SK-N-SH treated with all-trans-retinoic acid at 6 μM for 48 hours (cell line): ENCODE data around the gene MYO9B.

Experiments
- ARNTL ChIP-seq: fragments of 450-650 bp; formaldehyde crosslinking; IDR thresholded peaks from 2 replicates; pipeline ENCODE4 v1.5.0; 2020; ENCODE audit warnings: low read depth, mild to moderate bottlenecking, moderate library complexity, borderline replicate concordance
- CREB5 ChIP-seq: fragments of 250-450 bp; sonication (Bioruptor Pico); IDR thresholded peaks from 2 replicates; pipeline ENCODE4 v1.5.1; 2020; ENCODE audit warnings: low read depth, mild to moderate bottlenecking, moderate library complexity
- OSR1 ChIP-seq: fragments of 250-450 bp; sonication (Bioruptor Pico); IDR thresholded peaks from 2 replicates; pipeline ENCODE4 v1.8.0; 2022; ENCODE audit warnings: moderate library complexity, mild to moderate bottlenecking, inconsistent platforms
- PPARA ChIP-seq: fragments of 250-450 bp; sonication (Bioruptor Pico); IDR thresholded peaks from 2 replicates; pipeline ENCODE4 v1.5.0; 2020; ENCODE audit warnings: mild to moderate bottlenecking, borderline replicate concordance
- RARB ChIP-seq: fragments of 250-450 bp; sonication (Bioruptor Pico); IDR thresholded peaks from 2 replicates; pipeline ENCODE4 v1.8.0; 2021; ENCODE audit warnings: mild to moderate bottlenecking, moderate library complexity
- TCF4 ChIP-seq: fragments of 250-450 bp; sonication (Bioruptor Pico); IDR thresholded peaks from 2 replicates; pipeline ENCODE4 v1.8.0; 2021; ENCODE audit warnings: mild to moderate bottlenecking, moderate library complexity, borderline replicate concordance
- TSHZ2 ChIP-seq: fragments of 250-450 bp; sonication (Bioruptor Pico); IDR thresholded peaks from 2 replicates; pipeline ENCODE4 v1.5.0; 2020; ENCODE audit warnings: mild to moderate bottlenecking, moderate library complexity
- ZFP30 ChIP-seq: fragments of 450-650 bp; formaldehyde crosslinking; IDR thresholded peaks from 2 replicates; pipeline ENCODE4 v1.5.0; 2022; ENCODE audit warnings: mild to moderate bottlenecking, moderate library complexity
- ZNF70 ChIP-seq: fragments of 450-650 bp; formaldehyde crosslinking; IDR thresholded peaks from 2 replicates; pipeline ENCODE4 v1.5.0; 2020; ENCODE audit warnings: mild to moderate bottlenecking, moderate library complexity

GRCh38 chr19:17027535-17027975, 48.0 kb upstream of the MYO9B start:
- TF ChIP-seq CREB5 (CRISPR knock-in tag) (no peak), ZFP30 (CRISPR knock-in tag) (no peak), TSHZ2 (CRISPR knock-in tag) (no peak), RARB (CRISPR knock-in tag) (no peak), PPARA (CRISPR knock-in tag) (no peak), TCF4 (CRISPR knock-in tag) (no peak), OSR1 (CRISPR knock-in tag) (no peak), ARNTL (CRISPR knock-in tag) (no peak), ZNF70 (CRISPR knock-in tag) (no peak)
